ENCODE data around the gene FBH1. TPM values are rescaled to one million over a fixed set of nuclear protein-coding genes. Genes with fewer than 3 reads are reported as not detected.
"Not testable (repeated sequence)": the region's sequence is repeated elsewhere in the genome, so short reads cannot be mapped to it uniquely, and the experiment has no call there.

FBH1 gene
- total RNA-seq, 1 experiment from 2014 or later = 50.5 TPM

DNA sequence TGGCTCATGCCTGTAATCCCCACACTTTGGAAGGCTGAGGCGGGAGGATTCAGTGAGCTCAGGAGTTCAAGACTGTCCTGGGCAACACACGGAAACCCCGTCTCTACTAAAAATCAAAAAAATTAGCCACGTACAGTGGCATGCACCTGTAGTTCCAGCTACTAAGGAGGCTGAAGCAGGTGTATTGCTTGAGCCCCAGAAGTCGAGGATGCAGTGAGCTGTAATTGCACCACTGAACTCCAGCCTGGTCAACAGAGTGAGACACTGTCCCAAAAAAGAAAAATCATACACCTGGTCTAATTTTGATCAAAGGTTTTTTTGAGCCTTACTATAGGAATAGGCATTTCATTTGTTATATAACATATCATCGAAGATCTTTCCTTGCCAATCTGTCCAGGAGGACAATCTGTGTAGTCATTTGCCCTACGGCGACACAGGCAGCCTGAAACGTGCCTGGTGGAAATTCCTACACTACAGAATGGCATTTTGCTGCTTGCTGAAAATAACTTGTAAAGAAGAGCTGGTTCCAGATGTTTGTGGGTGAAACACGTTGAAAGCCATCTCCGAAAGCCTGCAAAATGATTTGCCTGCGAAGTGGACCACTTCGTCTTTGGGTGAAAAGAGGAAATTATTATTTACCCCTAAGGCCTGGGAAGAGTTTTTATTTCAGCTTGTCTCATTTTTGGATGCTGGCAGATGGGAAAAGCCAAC is 45.5 kb upstream of the FBH1 start:
- Histone ChIP-seq H3K9me3 (ENCODE audit: control insufficient read depth, insufficient read depth, low read depth, low read length) (no peaks in the 10 kb centered on the region), H3K36me3 (ENCODE audit: control insufficient read depth, insufficient read depth, low read length) (no peaks in the 10 kb centered on the region), H3K27ac (ENCODE audit: low read length) (no peak overlapping the region), H3K4me3 (ENCODE audit: low read depth in 2 of 2, low read length in 2 of 2) (no peak overlapping the region), H3K4me1 (ENCODE audit: control insufficient read depth, insufficient read depth, low read length) (0 out of 2 replicates have a peak, but pooled peaks cover 3% of the 10 kb centered on the region), H3K27me3 (ENCODE audit: control insufficient read depth, insufficient read depth, low read length) (no peaks in the 10 kb centered on the region)
- DNase-seq (ENCODE audit: low read depth, low spot score) = no peak
- intact Hi-C loops (cut with micrococcal nuclease; ENCODE audit: unreplicated experiment) (no loop called here), in situ Hi-C loops (cut with HindIII; ENCODE audit: low pct_unique_long_range_greater_than_20kb, low sequenced_read_pairs) (no loop called here)
- POLR2A ChIA-PET = no interaction called here
- no peak for ATAC-seq
- no TSS peak for BruUV-seq (replicated peaks)
- CTCF ChIA-PET = no interaction called here
- TF ChIP-seq, protein P1, sequence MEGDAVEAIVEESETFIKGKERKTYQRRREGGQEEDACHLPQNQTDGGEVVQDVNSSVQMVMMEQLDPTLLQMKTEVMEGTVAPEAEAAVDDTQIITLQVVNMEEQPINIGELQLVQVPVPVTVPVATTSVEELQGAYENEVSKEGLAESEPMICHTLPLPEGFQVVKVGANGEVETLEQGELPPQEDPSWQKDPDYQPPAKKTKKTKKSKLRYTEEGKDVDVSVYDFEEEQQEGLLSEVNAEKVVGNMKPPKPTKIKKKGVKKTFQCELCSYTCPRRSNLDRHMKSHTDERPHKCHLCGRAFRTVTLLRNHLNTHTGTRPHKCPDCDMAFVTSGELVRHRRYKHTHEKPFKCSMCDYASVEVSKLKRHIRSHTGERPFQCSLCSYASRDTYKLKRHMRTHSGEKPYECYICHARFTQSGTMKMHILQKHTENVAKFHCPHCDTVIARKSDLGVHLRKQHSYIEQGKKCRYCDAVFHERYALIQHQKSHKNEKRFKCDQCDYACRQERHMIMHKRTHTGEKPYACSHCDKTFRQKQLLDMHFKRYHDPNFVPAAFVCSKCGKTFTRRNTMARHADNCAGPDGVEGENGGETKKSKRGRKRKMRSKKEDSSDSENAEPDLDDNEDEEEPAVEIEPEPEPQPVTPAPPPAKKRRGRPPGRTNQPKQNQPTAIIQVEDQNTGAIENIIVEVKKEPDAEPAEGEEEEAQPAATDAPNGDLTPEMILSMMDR (IDR thresholded peaks at IDR 0.05) = no peak
- TF ChIP-seq SIN3A (IDR thresholded peaks at IDR 0.05; ENCODE audit: borderline replicate concordance, insufficient read depth, low read depth, low read length) (no peak), TCF7L2 (IDR thresholded peaks at IDR 0.05; ENCODE audit: low read depth, low read length) (no peak), POLR2AphosphoS5 (IDR thresholded peaks at IDR 0.05; ENCODE audit: low read depth, low read length) (no peak)
- TF ChIP-seq, protein P2, sequence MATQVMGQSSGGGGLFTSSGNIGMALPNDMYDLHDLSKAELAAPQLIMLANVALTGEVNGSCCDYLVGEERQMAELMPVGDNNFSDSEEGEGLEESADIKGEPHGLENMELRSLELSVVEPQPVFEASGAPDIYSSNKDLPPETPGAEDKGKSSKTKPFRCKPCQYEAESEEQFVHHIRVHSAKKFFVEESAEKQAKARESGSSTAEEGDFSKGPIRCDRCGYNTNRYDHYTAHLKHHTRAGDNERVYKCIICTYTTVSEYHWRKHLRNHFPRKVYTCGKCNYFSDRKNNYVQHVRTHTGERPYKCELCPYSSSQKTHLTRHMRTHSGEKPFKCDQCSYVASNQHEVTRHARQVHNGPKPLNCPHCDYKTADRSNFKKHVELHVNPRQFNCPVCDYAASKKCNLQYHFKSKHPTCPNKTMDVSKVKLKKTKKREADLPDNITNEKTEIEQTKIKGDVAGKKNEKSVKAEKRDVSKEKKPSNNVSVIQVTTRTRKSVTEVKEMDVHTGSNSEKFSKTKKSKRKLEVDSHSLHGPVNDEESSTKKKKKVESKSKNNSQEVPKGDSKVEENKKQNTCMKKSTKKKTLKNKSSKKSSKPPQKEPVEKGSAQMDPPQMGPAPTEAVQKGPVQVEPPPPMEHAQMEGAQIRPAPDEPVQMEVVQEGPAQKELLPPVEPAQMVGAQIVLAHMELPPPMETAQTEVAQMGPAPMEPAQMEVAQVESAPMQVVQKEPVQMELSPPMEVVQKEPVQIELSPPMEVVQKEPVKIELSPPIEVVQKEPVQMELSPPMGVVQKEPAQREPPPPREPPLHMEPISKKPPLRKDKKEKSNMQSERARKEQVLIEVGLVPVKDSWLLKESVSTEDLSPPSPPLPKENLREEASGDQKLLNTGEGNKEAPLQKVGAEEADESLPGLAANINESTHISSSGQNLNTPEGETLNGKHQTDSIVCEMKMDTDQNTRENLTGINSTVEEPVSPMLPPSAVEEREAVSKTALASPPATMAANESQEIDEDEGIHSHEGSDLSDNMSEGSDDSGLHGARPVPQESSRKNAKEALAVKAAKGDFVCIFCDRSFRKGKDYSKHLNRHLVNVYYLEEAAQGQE (IDR thresholded peaks at IDR 0.05; ENCODE audit: insufficient read depth in 1 of 2, low read depth in 2 of 2, low read length in 1 of 2) = no peak

DNA sequence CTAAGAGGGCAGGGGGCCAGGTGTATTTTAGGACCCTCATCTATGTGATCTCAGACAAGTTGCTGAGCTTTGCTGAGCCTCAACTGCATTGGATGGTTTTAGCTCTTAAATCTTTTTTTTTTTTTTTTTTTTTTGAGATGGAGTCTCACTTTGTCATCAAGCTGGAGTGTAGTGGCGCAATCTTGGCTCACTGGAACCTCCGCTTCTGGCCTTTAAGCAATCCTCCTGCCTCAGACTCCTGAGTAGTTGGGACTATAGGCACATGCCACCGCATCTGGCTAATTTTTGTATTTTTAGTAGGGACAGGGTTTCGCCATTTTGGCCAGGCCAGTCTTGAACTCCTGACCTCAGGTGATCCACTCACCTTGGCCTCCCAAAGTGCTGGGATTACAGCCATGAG is 43.4 kb upstream of the FBH1 start:
- BruUV-seq (replicated peaks); H3K27ac ChIP-seq (ENCODE audit: low read length); H3K9me3 ChIP-seq (ENCODE audit: control insufficient read depth, insufficient read depth, low read depth, low read length); ATAC-seq; intact Hi-C loops (cut with micrococcal nuclease; ENCODE audit: unreplicated experiment); H3K4me3 ChIP-seq (ENCODE audit: low read depth in 2 of 2, low read length in 2 of 2); in situ Hi-C loops (cut with HindIII; ENCODE audit: low pct_unique_long_range_greater_than_20kb, low sequenced_read_pairs); CTCF ChIA-PET; H3K27me3 ChIP-seq (ENCODE audit: control insufficient read depth, insufficient read depth, low read length); H3K4me1 ChIP-seq (ENCODE audit: control insufficient read depth, insufficient read depth, low read length); H3K36me3 ChIP-seq (ENCODE audit: control insufficient read depth, insufficient read depth, low read length); DNase-seq (ENCODE audit: low read depth, low spot score): not testable (repeated sequence)
- POLR2A ChIA-PET = interaction anchor here (0.6 kb wide), 1 partner anchor 35 kb away, joined by 5 read pairs; no protein-coding TSS in a partner anchor

DNA sequence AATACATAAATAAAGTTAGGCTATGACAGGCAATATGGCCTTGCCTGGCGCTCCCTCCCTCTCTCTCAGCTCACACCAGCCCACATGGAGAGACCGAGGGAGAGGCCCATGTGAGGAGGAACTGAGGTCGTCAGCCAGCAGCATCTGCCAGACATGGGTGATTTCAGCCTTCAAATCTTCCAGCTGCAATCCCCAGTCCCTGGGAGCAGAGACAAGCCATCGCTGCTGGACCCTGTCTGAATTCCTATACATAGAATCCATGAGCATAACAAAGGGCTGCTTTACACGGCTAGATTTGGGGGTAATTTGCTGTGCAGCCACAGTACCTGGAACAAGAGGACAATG is 35.9 kb upstream of the FBH1 start:
- H3K27me3 ChIP-seq (ENCODE audit: control insufficient read depth, insufficient read depth, low read length) = no peaks in the 10 kb centered on the region
- H3K4me1 ChIP-seq (ENCODE audit: control insufficient read depth, insufficient read depth, low read length) = no peaks in the 10 kb centered on the region
- ATAC-seq = no peak
- no peak overlapping the region for H3K4me3 ChIP-seq (ENCODE audit: low read depth in 2 of 2, low read length in 2 of 2)
- intact Hi-C loops (cut with micrococcal nuclease; ENCODE audit: unreplicated experiment) = no loop called here
- DNase-seq (ENCODE audit: low read depth, low spot score) = no peak
- no peak for TF ChIP-seq TCF7L2 (IDR thresholded peaks at IDR 0.05; ENCODE audit: low read depth, low read length)
- no peak for TF ChIP-seq POLR2AphosphoS5 (IDR thresholded peaks at IDR 0.05; ENCODE audit: low read depth, low read length)
- TF ChIP-seq SIN3A (IDR thresholded peaks at IDR 0.05; ENCODE audit: borderline replicate concordance, insufficient read depth, low read depth, low read length) = no peak
- TF ChIP-seq, protein P1 (IDR thresholded peaks at IDR 0.05) = no peak
- TF ChIP-seq, protein P2 (IDR thresholded peaks at IDR 0.05; ENCODE audit: insufficient read depth in 1 of 2, low read depth in 2 of 2, low read length in 1 of 2) = no peak
- CTCF ChIA-PET = no interaction called here
- in situ Hi-C loops (cut with HindIII; ENCODE audit: low pct_unique_long_range_greater_than_20kb, low sequenced_read_pairs) = no loop called here
- POLR2A ChIA-PET = no interaction called here
- no peaks in the 10 kb centered on the region for H3K9me3 ChIP-seq (ENCODE audit: control insufficient read depth, insufficient read depth, low read depth, low read length)
- H3K27ac ChIP-seq (ENCODE audit: low read length) = no peak overlapping the region
- H3K36me3 ChIP-seq (ENCODE audit: control insufficient read depth, insufficient read depth, low read length) = no peaks in the 10 kb centered on the region
- no TSS peak for BruUV-seq (replicated peaks)
